IMR-90 (cell line): ENCODE measurements around the gene LGALS4. TPM values are rescaled to one million over a fixed set of nuclear protein-coding genes. Genes with fewer than 3 reads are reported as not detected.

Source experiments
- ATAC-seq: fragments of 200-7000 bp; cut with Tn5 transposase; 2 replicates; pipeline ENCODE4 v1.9.1; 2020; ENCODE audit warnings: low read depth, mild to moderate bottlenecking, moderate library complexity
- BruUV-seq: library from RNA; stranded (reverse); fragments of 400-500 nt; replicated peaks from 2 replicates; lab custom pipeline; 2021; lab: Mats Ljungman, UMichigan
- CTCF ChIA-PET: fragments of 300-600 bp; formaldehyde crosslinking; extraction: SDS; loops from one replicate; lab custom pipeline; 2021; ENCODE audit warnings: antibody characterized with exemption; lab: Yijun Ruan, JAX
- POLR2A ChIA-PET: fragments of 300-600 bp; sonication (Branson Sonifier 250); formaldehyde crosslinking; loops from one replicate; lab custom pipeline; 2022; ENCODE audit warnings: antibody characterized with exemption; ENCODE audit not compliant: unreplicated experiment; lab: Charles Lee
- DNase-seq: peaks from one replicate; pipeline ENCODE4 v3.0.0; 2013
- H2AFZ ChIP-seq: replicated peaks from 2 replicates; pipeline ENCODE3; 2013; ENCODE audit warnings: low read length, mild to moderate bottlenecking; ENCODE audit not compliant: poor library complexity
- H2AK5ac ChIP-seq: 2 replicates; pipeline ENCODE4 v1.6.1; 2013; ENCODE audit warnings: low read depth, low read length, inconsistent platforms
- H2AK9ac ChIP-seq: replicated peaks from 2 replicates; pipeline ENCODE3; 2013; ENCODE audit warnings: mild to moderate bottlenecking, low read depth, low read length, moderate library complexity; ENCODE audit not compliant: poor library complexity
- H2BK120ac ChIP-seq: 2 replicates; pipeline ENCODE4 v1.6.1; 2013; ENCODE audit warnings: low read depth, low read length, inconsistent platforms
- H2BK15ac ChIP-seq: 3 replicates; pipeline ENCODE4 v1.6.1; 2013; ENCODE audit warnings: low read depth, low read length, inconsistent platforms
- H2BK20ac ChIP-seq: 2 replicates; pipeline ENCODE4 v1.6.1; 2013; ENCODE audit warnings: low read depth, mild to moderate bottlenecking, inconsistent platforms, low read length, moderate library complexity
- H2BK5ac ChIP-seq: 2 replicates; pipeline ENCODE4 v1.6.1; 2013; ENCODE audit warnings: mild to moderate bottlenecking, low read depth, low read length, inconsistent platforms; ENCODE audit not compliant: poor library complexity, severe bottlenecking
- H3K14ac ChIP-seq: replicated peaks from 2 replicates; pipeline ENCODE4 v1.6.1; 2013; ENCODE audit warnings: low read depth, low read length, inconsistent platforms
- H3K18ac ChIP-seq: 2 replicates; pipeline ENCODE4 v1.6.1; 2013; ENCODE audit warnings: low read depth, low read length, control low read depth
- H3K23ac ChIP-seq: 2 replicates; pipeline ENCODE4 v1.6.1; 2013; ENCODE audit warnings: low read depth, low read length, inconsistent platforms
- H3K27ac ChIP-seq: 2 replicates; pipeline ENCODE4 v1.5.1; 2013; ENCODE audit warnings: mild to moderate bottlenecking, control low read depth, low read length; ENCODE audit not compliant: insufficient read depth
- H3K27me3 ChIP-seq: 2 replicates; pipeline ENCODE4 v1.6.1; 2013; ENCODE audit warnings: low read length; ENCODE audit not compliant: control insufficient read depth, insufficient read depth
- H3K36me3 ChIP-seq: 2 replicates; pipeline ENCODE4 v1.6.1; 2013; ENCODE audit warnings: low read length, mixed read lengths; ENCODE audit not compliant: control insufficient read depth, insufficient read depth
- H3K4ac ChIP-seq: 2 replicates; pipeline ENCODE4 v1.6.1; 2013; ENCODE audit warnings: low read depth, low read length, inconsistent platforms
- H3K4me1 ChIP-seq: 2 replicates; pipeline ENCODE4 v1.6.1; 2013; ENCODE audit warnings: low read length, mixed read lengths; ENCODE audit not compliant: control insufficient read depth, insufficient read depth
- H3K4me2 ChIP-seq: 2 replicates; pipeline ENCODE4 v1.6.1; 2013; ENCODE audit warnings: low read depth, mild to moderate bottlenecking, control low read depth, low read length, moderate library complexity
- H3K4me3 ChIP-seq: 2 replicates; pipeline ENCODE4 v1.5.1; 2013; ENCODE audit warnings: low read depth, mild to moderate bottlenecking, control low read depth, low read length, moderate library complexity; ENCODE audit not compliant: insufficient read depth
- H3K56ac ChIP-seq: 2 replicates; pipeline ENCODE4 v1.6.1; 2013; ENCODE audit warnings: low read length, inconsistent platforms; ENCODE audit not compliant: insufficient read depth; ENCODE audit errors: extremely low read depth
- H3K79me1 ChIP-seq, 2 experiments: 2 replicates each; pipeline ENCODE4 v1.6.1; 2013; ENCODE audit warnings: low read length in 2 of 2, inconsistent platforms in 1 of 2, low read depth in 1 of 2
- H3K9ac ChIP-seq: 2 replicates; pipeline ENCODE4 v1.6.1; 2013; ENCODE audit warnings: low read depth, low read length, control low read depth
- H3K9me1 ChIP-seq: 2 replicates; pipeline ENCODE4 v1.6.1; 2013; ENCODE audit warnings: low read length, inconsistent platforms; ENCODE audit not compliant: insufficient read depth
- H3K9me3 ChIP-seq: 2 replicates; pipeline ENCODE4 v1.6.1; 2013; ENCODE audit warnings: low read length; ENCODE audit not compliant: control insufficient read depth, insufficient read depth
- H4K20me1 ChIP-seq: 2 replicates; pipeline ENCODE4 v1.6.1; 2013; ENCODE audit warnings: low read length, inconsistent platforms; ENCODE audit not compliant: insufficient read depth
- H4K5ac ChIP-seq: 2 replicates; pipeline ENCODE4 v1.6.1; 2013; ENCODE audit warnings: mild to moderate bottlenecking, low read depth, low read length, control low read depth
- H4K8ac ChIP-seq, 2 experiments: 2 replicates each; pipeline ENCODE4 v1.6.1; 2013; ENCODE audit warnings: low read depth in 2 of 2, low read length in 2 of 2, control low read depth in 1 of 2, inconsistent platforms in 1 of 2
- H4K91ac ChIP-seq: 2 replicates; pipeline ENCODE4 v1.6.1; 2013; ENCODE audit warnings: low read depth, low read length, inconsistent platforms; ENCODE audit not compliant: insufficient read depth
- BHLHE40 ChIP-seq: fragments of 150-350 bp; IDR thresholded peaks from 2 replicates; pipeline ENCODE4 v1.6.1; 2016; ENCODE audit warnings: mild to moderate bottlenecking, low read depth, low read length
- CHD1 ChIP-seq: IDR thresholded peaks from 2 replicates; pipeline ENCODE4 v1.6.1; 2012; ENCODE audit warnings: low read depth, low read length, improper control_type of control experiment
- FOS ChIP-seq: fragments of 150-350 bp; IDR thresholded peaks from 2 replicates; pipeline ENCODE4 v1.6.1; 2016; ENCODE audit warnings: low read depth, low read length
- MAFK ChIP-seq: IDR thresholded peaks from 2 replicates; pipeline ENCODE4 v1.6.1; 2012; ENCODE audit warnings: low read depth, low read length, improper control_type of control experiment
- MAZ ChIP-seq: IDR thresholded peaks from 2 replicates; pipeline ENCODE4 v1.6.1; 2012; ENCODE audit warnings: low read depth, mild to moderate bottlenecking, low read length, improper control_type of control experiment, moderate library complexity, borderline replicate concordance
- MXI1 ChIP-seq: IDR thresholded peaks from 2 replicates; pipeline ENCODE4 v1.6.1; 2012; ENCODE audit warnings: low read depth, mild to moderate bottlenecking, low read length, moderate library complexity, borderline replicate concordance
- NFE2L2 ChIP-seq: fragments of 150-350 bp; IDR thresholded peaks from 2 replicates; pipeline ENCODE4 v1.6.1; 2016; ENCODE audit warnings: low read depth, mild to moderate bottlenecking, low read length
- POLR2A ChIP-seq: IDR thresholded peaks from 2 replicates; pipeline ENCODE4 v1.6.1; 2012; ENCODE audit warnings: mild to moderate bottlenecking, low read depth, low read length
- RAD21 ChIP-seq: IDR thresholded peaks from 2 replicates; pipeline ENCODE4 v1.6.1; 2012; ENCODE audit warnings: low read length, improper control_type of control experiment
- RCOR1 ChIP-seq: IDR thresholded peaks from 2 replicates; pipeline ENCODE4 v1.6.1; 2012; ENCODE audit warnings: mild to moderate bottlenecking, low read length, improper control_type of control experiment; ENCODE audit not compliant: insufficient replicate concordance
- RFX5 ChIP-seq: IDR thresholded peaks from 2 replicates; pipeline ENCODE4 v1.8.0; 2012; ENCODE audit warnings: low read depth, mild to moderate bottlenecking, low read length, moderate library complexity
- SMC3 ChIP-seq: fragments of 150-350 bp; IDR thresholded peaks from 2 replicates; pipeline ENCODE4 v1.6.1; 2016; ENCODE audit warnings: low read depth, mild to moderate bottlenecking, antibody characterized with exemption, low read length, moderate library complexity
- WGBS, 2 experiments: methylation state at CpG; one replicate each; pipeline versions ENCODE4 v1.1.5 to v1.1.7; 2013; ENCODE audit warnings: missing lambda C conversion rate in 2 of 2; ENCODE audit not compliant: insufficient read length in 1 of 2; ENCODE audit errors: extremely low coverage in 2 of 2; 5-methylcytosine and 5-hydroxymethylcytosine counted together
- dilution Hi-C: fragments of 300-500 bp; cut with HindIII; formaldehyde crosslinking; loops from one replicate; pipeline ENCODE4 v1.14.3; 2018; ENCODE audit warnings: low sequenced_read_pairs; ENCODE audit not compliant: unreplicated experiment
- in situ Hi-C: fragments of 300-500 bp; cut with MboI; formaldehyde crosslinking; loops from 3 replicates; pipeline ENCODE4 v1.14.3; 2019; ENCODE audit warnings: low sequenced_read_pairs, inconsistent platforms, mixed read lengths
- intact Hi-C: fragments of 100-400 bp; cut with micrococcal nuclease; formaldehyde crosslinking; loops from 2 replicates; pipeline ENCODE4 v1.10.0; 2022
- polyA plus RNA-seq, 3 experiments: library from polyadenylated mRNA; depleted of rRNA; stranded (reverse); fragments of >200 nt; gene quantifications; 2 replicates each; pipeline ENCODE4 v1.2.3, GENCODE V29; 2012; ENCODE audit warnings: low replicate concordance in 1 of 3
- total RNA-seq: library from RNA; depleted of rRNA; stranded (reverse); fragments of >200 nt; gene quantifications from 2 replicates; pipeline ENCODE4 v1.2.3, GENCODE V29; 2012
- TF ChIP-seq, protein P1 (sequence below): fragments of 150-350 bp; IDR thresholded peaks from 2 replicates; pipeline ENCODE4 v1.6.1; 2017; ENCODE audit warnings: mild to moderate bottlenecking, antibody characterized with exemption, low read length, low read depth
- TF ChIP-seq, protein P2 (sequence below): conservative IDR thresholded peaks from 2 replicates; pipeline ENCODE4 v1.5.1; 2012; ENCODE audit warnings: mild to moderate bottlenecking, low read depth, low read length, improper control_type of control experiment

LGALS4 gene
- total and polyA plus RNA-seq, 2 of the 4 experiments (the other 2 are of a cell fraction), result 0.29 TPM; not detected in 1

DNA sequence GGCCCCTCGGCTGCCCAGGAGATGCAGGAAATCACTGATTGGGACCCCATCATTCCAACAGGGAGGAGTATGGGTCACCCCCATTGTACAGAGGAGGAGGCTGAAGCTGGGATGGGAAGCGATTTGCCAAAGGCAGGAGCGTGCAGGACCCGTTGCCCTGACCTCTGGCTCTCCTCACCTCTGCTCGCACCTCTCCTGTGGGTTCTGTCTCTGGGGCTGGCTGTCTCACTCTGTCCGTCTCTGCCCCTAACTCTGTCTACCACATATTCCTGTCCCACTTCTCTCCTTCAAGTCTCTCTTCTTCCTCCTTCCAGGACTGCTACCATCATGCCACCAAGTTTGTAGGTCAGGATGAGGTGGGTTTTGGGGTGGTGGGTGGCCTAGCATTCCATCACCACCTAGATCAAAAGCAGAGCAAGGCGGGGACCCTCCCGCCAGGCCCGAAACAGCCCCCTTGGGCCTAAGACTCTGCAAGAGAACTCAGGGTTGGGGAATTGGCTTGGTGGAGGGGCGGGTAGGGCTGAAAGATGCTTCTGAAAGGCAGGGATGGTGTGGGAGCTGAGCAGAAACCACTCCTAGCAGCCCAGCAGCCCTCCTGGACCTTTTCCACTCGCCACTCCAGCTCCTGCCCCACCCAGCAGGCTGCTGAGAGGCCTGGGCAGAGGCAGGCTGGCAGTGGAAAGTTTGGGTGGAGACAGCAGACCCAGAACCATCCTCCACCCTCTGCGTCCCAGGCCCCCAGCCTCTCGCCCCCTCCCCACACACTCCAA lies 38.4 kb downstream of the LGALS4 start:
- CTCF ChIA-PET, result no interaction called here
- intact Hi-C loops, result no loop called here
- dilution Hi-C loops, result no loop called here

More for the DNA sequence above, 38.4 kb downstream of the LGALS4 start:
- Histone ChIP-seq H3K9me1 (no peaks in the 10 kb centered on the region), H2BK5ac (no peak overlapping the region), H3K9ac (no peak overlapping the region), H4K8ac (no peak overlapping the region), H2BK15ac (no peak overlapping the region), H4K91ac (no peak overlapping the region), H4K20me1 (no peaks in the 10 kb centered on the region), H3K4ac (no peak overlapping the region), H3K4me1 (no peaks in the 10 kb centered on the region), H4K5ac (no peak overlapping the region), H2AFZ (peak overlapping the region; percentile 41), H3K18ac (no peak overlapping the region), H3K56ac (no peak overlapping the region), H3K4me3 (no peak overlapping the region), H3K23ac (no peak overlapping the region), H3K27ac (no peak overlapping the region), H2AK5ac (peak overlapping the region; percentile 20; the same call in 1 of the 2 replicates), H3K79me1 (no peaks in the 10 kb centered on the region), H2BK20ac (no peak overlapping the region), H2BK120ac (peak overlapping the region; percentile 49; the same call in 1 of the 2 replicates), H3K36me3 (no peaks in the 10 kb centered on the region), H3K9me3 (no peaks in the 10 kb centered on the region), H2AK9ac (no peak overlapping the region), H3K27me3 (peaks cover 3% of the 10 kb centered on the region; the same call in 1 of the 2 replicates), H3K14ac (no peak overlapping the region), H3K4me2 (no peak overlapping the region)
- ATAC-seq (no peak), DNase-seq (no peak)
- POLR2A ChIA-PET, result interaction anchor here (0.6 kb wide), 1 partner anchor 42 kb away, joined by 5 read pairs; no protein-coding TSS in a partner anchor
- BruUV-seq, result no TSS peak
- 70% methylated on average over 2 of the region's 13 CpGs; no CpG with 5 or more reads in 1 of the 2 experiments for WGBS, 2 experiments
- in situ Hi-C loops, result no loop called here
- TF ChIP-seq FOS (no peak), RCOR1 (no peak), RFX5 (no peak), MAZ (no peak), NFE2L2 (no peak), BHLHE40 (no peak), SMC3 (no peak), RAD21 (no peak), CHD1 (no peak), MAFK (no peak), MXI1 (no peak), POLR2A (no peak)
- TF ChIP-seq, protein P1, sequence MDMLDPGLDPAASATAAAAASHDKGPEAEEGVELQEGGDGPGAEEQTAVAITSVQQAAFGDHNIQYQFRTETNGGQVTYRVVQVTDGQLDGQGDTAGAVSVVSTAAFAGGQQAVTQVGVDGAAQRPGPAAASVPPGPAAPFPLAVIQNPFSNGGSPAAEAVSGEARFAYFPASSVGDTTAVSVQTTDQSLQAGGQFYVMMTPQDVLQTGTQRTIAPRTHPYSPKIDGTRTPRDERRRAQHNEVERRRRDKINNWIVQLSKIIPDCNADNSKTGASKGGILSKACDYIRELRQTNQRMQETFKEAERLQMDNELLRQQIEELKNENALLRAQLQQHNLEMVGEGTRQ, result no peak
- TF ChIP-seq, protein P2, sequence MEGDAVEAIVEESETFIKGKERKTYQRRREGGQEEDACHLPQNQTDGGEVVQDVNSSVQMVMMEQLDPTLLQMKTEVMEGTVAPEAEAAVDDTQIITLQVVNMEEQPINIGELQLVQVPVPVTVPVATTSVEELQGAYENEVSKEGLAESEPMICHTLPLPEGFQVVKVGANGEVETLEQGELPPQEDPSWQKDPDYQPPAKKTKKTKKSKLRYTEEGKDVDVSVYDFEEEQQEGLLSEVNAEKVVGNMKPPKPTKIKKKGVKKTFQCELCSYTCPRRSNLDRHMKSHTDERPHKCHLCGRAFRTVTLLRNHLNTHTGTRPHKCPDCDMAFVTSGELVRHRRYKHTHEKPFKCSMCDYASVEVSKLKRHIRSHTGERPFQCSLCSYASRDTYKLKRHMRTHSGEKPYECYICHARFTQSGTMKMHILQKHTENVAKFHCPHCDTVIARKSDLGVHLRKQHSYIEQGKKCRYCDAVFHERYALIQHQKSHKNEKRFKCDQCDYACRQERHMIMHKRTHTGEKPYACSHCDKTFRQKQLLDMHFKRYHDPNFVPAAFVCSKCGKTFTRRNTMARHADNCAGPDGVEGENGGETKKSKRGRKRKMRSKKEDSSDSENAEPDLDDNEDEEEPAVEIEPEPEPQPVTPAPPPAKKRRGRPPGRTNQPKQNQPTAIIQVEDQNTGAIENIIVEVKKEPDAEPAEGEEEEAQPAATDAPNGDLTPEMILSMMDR, result no peak
